ENCODE data around the gene CRYBA4.

- TF ChIP-seq POLR2AphosphoS5 (IDR thresholded peaks at IDR 0.05) = peak; percentile 12 to 63 (median 49)
- TF ChIP-seq, protein P1, sequence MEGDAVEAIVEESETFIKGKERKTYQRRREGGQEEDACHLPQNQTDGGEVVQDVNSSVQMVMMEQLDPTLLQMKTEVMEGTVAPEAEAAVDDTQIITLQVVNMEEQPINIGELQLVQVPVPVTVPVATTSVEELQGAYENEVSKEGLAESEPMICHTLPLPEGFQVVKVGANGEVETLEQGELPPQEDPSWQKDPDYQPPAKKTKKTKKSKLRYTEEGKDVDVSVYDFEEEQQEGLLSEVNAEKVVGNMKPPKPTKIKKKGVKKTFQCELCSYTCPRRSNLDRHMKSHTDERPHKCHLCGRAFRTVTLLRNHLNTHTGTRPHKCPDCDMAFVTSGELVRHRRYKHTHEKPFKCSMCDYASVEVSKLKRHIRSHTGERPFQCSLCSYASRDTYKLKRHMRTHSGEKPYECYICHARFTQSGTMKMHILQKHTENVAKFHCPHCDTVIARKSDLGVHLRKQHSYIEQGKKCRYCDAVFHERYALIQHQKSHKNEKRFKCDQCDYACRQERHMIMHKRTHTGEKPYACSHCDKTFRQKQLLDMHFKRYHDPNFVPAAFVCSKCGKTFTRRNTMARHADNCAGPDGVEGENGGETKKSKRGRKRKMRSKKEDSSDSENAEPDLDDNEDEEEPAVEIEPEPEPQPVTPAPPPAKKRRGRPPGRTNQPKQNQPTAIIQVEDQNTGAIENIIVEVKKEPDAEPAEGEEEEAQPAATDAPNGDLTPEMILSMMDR (IDR thresholded peaks at IDR 0.05) = peak in 2 of 4 experiments; percentile 46 to 56
These were observed 51.1 kb downstream of the CRYBA4 start for GRCh38 chr22:26672590-26673468.
